ENCODE results near the gene SMCO2.

SMCO2 gene

DNA sequence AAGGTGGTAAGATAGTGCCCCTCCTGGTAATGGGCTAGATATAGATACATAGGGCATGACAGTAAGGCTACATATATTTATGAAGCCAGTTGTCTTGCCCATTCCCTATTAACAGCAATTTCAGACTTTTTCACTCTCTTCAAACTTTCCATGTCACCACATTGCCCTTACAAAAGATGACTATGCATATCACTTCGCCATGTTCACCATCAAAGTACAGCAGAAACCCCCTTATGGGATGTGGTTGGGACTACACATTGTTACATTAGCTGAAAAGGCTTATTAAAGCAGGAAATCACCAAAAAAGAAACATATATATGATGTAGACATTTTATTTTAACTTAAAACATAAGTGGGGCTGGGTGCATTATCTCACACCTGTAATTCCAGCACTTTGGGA lies 9.8 kb upstream of the SMCO2 start:
- ATAC-seq (no peak), DNase-seq (no peak)
- Mint-ChIP-seq H3K4me1 (peaks cover 21% of the 10 kb centered on the region), H3K27ac (peak overlapping the region; percentile 14), H3K9me3 (no peaks in the 10 kb centered on the region), H3K4me3 (no peak overlapping the region), H3K27me3 (peaks cover 18% of the 10 kb centered on the region), H3K36me3 (ENCODE audit: low read depth) (no peaks in the 10 kb centered on the region)

DNA sequence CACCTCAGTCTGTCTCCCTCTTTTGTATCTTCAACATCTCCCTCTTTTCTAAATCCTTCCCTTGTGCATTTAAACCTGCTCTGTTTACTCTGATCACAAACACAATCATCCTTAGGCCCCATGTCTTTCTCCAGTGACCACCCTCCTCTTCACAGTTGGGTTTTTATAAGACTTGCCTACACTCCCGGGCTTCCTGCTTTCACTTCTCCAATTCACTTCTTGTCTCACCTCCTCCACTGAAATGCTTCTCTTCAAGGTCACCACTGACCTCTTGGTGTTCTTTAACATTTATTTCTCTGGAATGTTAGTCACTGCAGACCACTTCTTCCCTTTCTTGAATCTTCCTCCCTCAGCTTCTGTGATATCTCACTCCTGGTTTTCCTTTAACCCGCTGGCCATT lies 8.7 kb upstream of the SMCO2 start:
- Mint-ChIP-seq H3K27me3 (peaks cover 18% of the 10 kb centered on the region), H3K9me3 (no peaks in the 10 kb centered on the region), H3K4me3 (no peak overlapping the region), H3K27ac (no peak overlapping the region), H3K36me3 (ENCODE audit: low read depth) (no peaks in the 10 kb centered on the region), H3K4me1 (peaks cover 21% of the 10 kb centered on the region)
- ATAC-seq (no peak), DNase-seq (no peak)

DNA sequence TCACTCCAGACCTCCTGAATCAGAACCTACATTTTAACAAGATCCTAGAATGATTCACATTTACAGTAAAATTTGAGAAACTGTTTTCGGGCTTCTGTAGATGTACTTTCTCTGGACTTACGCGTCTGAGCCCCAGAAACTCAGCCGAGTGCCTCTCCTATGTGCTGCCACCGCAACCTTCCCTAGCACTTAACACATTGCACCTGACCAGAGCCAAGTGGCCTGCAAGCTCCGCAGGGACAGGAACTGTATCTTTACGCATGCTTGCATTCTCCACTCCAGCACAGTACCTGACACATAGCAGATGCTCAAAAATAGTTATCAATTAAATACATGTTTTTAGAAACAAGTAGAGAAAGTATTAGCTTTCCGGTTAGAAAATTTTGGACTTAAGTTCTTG lies 1.2 kb downstream of the SMCO2 start:
- no peak overlapping the region for H3K27ac Mint-ChIP-seq
- no peak overlapping the region for H3K4me3 Mint-ChIP-seq
- H3K9me3 Mint-ChIP-seq, result no peaks in the 10 kb centered on the region
- ATAC-seq (no peak), DNase-seq (no peak)
- H3K36me3 Mint-ChIP-seq (ENCODE audit: low read depth), result peaks cover 2% of the 10 kb centered on the region
- H3K4me1 Mint-ChIP-seq, result no peaks in the 10 kb centered on the region
- H3K27me3 Mint-ChIP-seq, result no peaks in the 10 kb centered on the region

DNA sequence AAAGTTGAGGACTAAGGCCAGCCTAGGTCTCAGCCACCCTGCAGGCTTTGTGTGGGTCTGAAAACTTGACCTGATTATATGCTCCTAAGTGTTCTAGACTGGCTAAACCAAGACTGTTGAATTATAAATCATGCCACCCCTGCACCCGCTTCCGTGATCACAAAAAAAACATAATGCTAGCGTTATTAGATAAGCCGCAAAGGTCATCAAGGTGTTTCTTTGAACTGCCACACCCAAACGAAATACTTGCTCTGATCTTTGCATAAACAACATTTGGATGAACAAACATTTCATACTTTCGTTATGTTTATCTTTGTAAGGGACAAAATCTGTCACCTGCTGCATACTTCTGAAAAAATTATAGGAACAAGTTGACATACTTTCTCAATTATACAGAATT lies 2.5 kb downstream of the SMCO2 start:
- Mint-ChIP-seq H3K27ac (no peak overlapping the region), H3K4me1 (no peaks in the 10 kb centered on the region), H3K4me3 (no peak overlapping the region), H3K36me3 (ENCODE audit: low read depth) (peaks cover 2% of the 10 kb centered on the region), H3K9me3 (no peaks in the 10 kb centered on the region), H3K27me3 (peaks cover 5% of the 10 kb centered on the region)
- ATAC-seq (no peak), DNase-seq (no peak)

DNA sequence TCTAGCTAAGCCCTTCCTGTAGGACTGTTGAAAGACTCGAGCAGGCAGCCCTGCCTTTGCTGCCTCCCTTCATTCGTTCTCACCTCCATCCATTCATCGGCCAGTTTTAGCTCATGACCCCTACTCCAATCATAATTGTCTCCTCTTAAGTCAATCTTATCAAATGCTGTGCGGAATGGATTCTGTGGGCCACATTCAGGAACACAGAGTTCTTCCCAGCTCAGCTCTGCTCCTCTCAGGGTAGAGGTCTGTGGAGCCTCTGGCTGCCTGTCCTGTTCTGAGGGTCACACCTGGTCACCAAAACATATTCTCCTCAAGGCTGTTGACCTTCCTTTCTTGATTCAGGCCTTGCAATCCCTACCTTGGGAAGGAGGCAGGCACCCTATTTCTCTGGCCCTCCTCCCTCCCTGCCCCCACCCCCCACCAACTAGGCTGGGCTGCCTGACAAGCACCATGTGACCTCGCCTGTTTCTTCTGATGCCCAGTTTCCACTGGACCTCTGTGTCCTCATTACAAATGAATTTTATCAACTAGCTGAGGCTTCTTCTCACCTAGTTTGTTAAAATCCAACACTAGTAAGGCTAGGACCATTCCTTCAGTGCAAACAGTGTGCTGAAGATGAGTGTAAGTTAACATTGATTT lies 3.5 kb downstream of the SMCO2 start:
- no peak overlapping the region for H3K27ac Mint-ChIP-seq
- peaks cover 4% of the 10 kb centered on the region for H3K36me3 Mint-ChIP-seq (ENCODE audit: low read depth)
- H3K9me3 Mint-ChIP-seq, result no peaks in the 10 kb centered on the region
- ATAC-seq (no peak), DNase-seq (no peak)
- no peak overlapping the region for H3K4me3 Mint-ChIP-seq
- H3K27me3 Mint-ChIP-seq, result peaks cover 5% of the 10 kb centered on the region
- no peaks in the 10 kb centered on the region for H3K4me1 Mint-ChIP-seq

DNA sequence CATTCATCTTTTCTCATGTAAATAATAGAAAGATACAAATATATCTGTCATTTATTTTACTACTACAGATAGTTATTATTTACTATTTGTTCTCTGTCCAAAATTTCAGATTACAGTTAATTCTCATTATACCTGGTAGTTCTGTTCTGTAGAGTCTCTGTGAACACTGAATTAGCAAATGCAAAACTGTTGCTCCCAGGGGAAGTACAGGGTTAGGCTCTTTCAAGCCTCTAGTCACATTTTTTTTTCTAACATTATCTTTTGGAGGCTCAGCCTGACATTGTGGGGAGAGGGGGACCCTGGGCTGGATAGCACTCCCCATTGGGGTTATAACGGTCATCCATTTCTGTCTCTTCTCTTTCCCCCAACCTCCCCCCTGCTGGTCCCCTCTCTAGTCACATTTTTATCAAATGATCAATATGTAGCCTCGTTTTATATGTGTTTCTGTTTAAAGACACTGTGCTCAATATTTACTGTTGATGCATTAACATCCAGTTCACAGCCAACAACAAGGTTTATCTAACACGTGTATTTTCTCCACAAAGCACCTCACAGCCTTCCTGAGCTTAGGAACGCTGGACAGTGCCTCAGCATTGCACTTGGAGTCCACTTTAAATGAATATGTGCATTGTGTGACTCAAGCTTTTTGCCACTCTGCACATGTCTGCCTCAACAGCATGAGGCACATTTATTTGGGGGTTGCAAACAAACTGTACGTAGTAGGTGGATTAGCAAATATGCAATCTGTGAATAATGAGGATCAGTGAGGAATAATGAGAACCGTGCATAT lies 4.7 kb downstream of the SMCO2 start:
- Mint-ChIP-seq H3K27ac (no peak overlapping the region), H3K27me3 (peaks cover 8% of the 10 kb centered on the region), H3K4me3 (no peak overlapping the region), H3K36me3 (ENCODE audit: low read depth) (peaks cover 4% of the 10 kb centered on the region), H3K4me1 (no peaks in the 10 kb centered on the region), H3K9me3 (no peaks in the 10 kb centered on the region)
- no peak for ATAC-seq
- no peak for DNase-seq

DNA sequence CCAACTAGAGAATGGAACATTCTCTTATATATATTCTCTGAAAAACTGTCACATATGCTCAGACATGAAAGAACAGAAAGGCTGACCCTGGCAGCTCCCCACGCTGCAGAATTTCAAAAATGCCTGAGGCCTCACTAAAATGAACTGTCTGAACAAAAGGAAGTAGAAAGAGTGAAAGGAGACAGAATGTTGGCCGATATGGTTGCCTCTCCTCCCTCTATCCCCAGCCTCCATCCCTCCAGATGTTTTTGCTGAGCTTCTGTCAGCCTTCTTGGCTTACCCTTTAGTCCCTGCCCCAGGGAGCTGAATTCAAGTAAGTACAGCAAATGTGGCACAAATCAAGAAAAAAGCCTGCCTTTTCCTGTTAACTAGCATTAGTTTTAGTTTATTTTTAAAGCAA lies 6.9 kb downstream of the SMCO2 start:
- H3K27me3 Mint-ChIP-seq, result peaks cover 8% of the 10 kb centered on the region
- H3K9me3 Mint-ChIP-seq, result no peaks in the 10 kb centered on the region
- peaks cover 9% of the 10 kb centered on the region for H3K4me1 Mint-ChIP-seq
- DNase-seq (no peak), ATAC-seq (no peak)
- H3K4me3 Mint-ChIP-seq, result no peak overlapping the region
- peaks cover 2% of the 10 kb centered on the region for H3K36me3 Mint-ChIP-seq (ENCODE audit: low read depth)
- no peak overlapping the region for H3K27ac Mint-ChIP-seq

DNA sequence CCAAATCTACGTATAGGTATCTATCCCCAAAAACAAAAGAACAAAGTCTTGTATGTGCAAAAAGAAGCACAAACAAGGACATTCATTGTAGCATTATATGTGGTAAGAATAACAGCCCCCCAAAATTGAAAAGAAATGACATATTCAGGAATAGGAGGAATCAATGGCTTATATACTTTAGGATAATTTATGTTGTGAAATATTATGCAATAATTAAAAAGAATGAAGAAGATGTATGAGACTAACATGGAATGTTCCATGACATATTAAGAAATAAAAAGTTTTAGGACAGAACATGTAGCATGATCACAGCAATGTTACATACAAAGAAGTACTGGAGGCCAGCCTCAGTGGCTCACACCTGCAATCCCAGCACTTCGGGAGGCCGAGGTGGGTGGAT lies 9.1 kb downstream of the SMCO2 start:
- ATAC-seq (no peak), DNase-seq (no peak)
- H3K4me1 Mint-ChIP-seq, result peaks cover 20% of the 10 kb centered on the region
- no peak overlapping the region for H3K4me3 Mint-ChIP-seq
- H3K36me3 Mint-ChIP-seq (ENCODE audit: low read depth), result peaks cover 2% of the 10 kb centered on the region
- peaks cover 15% of the 10 kb centered on the region for H3K27me3 Mint-ChIP-seq
- peaks cover 4% of the 10 kb centered on the region for H3K9me3 Mint-ChIP-seq
- H3K27ac Mint-ChIP-seq, result no peak overlapping the region

DNA sequence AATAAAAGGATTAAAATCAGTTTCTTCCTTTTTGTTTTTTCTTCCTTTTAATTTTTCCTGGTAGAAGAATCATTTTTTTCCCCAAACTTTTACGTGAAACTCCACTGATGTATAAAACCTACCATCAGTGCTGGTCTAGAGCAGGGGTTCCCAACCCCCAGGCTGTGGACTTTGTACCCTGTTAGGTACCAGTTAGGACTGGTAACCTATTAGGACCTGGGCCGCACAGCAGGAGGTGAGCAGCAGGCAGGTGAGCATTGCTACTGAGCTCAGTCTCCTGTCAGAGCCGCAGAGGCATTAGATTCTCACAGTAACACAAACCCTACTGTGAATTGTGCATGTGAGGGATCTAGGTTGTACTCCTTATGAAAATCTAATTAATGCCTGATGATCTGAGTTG lies 10.1 kb downstream of the SMCO2 start:
- no peak for ATAC-seq

DNA sequence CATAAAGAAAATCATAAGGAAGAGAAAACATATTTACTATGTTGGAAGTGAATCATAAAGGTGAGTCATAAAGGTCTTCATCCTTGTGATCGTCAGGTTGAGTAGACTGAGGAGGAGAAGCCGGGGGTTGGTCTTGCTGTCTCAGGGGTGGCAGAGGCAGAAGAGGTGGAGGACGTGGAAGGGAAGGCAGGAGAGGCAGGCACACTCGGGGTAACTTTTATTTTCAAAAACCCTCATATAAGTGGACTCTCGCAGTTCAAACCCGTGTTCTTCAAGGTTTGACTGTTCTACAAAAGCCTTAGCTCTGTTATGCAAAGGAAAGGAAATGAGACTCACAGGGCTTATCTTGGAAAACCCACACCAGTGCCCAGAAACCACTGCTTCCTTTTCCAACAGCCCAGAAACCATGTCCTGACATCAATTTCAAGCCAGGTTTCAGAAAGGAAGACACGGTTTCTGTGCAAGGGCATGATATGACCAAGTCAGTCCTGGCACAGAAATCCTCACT lies 14.0 kb downstream of the SMCO2 start:
- ATAC-seq, result peak; percentile 77
- Mint-ChIP-seq H3K4me3 (peak overlapping the region; percentile 61), H3K4me1 (peaks cover 58% of the 10 kb centered on the region), H3K9me3 (peaks cover 4% of the 10 kb centered on the region), H3K27me3 (peaks cover 10% of the 10 kb centered on the region), H3K36me3 (ENCODE audit: low read depth) (no peaks in the 10 kb centered on the region), H3K27ac (peak overlapping the region; percentile 77)
- peak; percentile 26 for DNase-seq

More for the DNA sequence above, 10.1 kb downstream of the SMCO2 start:
- Mint-ChIP-seq H3K27me3 (peaks cover 15% of the 10 kb centered on the region), H3K27ac (no peak overlapping the region), H3K4me3 (no peak overlapping the region), H3K9me3 (peaks cover 4% of the 10 kb centered on the region), H3K36me3 (ENCODE audit: low read depth) (peaks cover 2% of the 10 kb centered on the region), H3K4me1 (peaks cover 30% of the 10 kb centered on the region)
- DNase-seq, result no peak

DNA sequence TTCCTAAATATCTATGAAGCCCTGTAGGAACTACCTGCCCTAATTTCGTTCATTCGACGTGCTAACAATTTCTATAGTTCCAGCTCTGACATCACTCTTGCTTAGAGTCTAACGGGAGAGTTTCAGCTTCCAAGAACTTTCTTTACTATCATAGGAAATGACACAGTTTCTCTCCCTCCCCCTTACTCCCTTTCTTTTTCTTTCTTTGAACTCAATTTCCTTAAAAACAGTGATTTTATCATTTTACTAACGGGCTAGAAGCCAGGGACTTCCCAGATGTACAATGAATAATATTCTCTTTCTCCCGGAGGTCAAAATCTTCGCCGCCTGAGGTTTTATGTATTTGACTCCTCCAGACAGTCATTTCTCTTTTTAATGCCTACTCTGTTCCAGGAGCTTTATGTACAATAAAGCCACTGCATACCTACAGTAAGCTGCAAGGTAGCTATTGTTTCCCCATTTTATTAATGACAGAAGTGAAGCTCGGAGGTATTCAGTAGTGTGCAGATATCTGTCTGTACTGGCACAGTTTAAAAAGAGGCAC lies 15.7 kb downstream of the SMCO2 start:
- peaks cover 4% of the 10 kb centered on the region for H3K9me3 Mint-ChIP-seq
- H3K4me1 Mint-ChIP-seq, result peaks cover 57% of the 10 kb centered on the region
- ATAC-seq (peak; percentile 26), DNase-seq (no peak)
- no peaks in the 10 kb centered on the region for H3K36me3 Mint-ChIP-seq (ENCODE audit: low read depth)
- H3K4me3 Mint-ChIP-seq, result no peak overlapping the region
- peak overlapping the region; percentile 35 for H3K27ac Mint-ChIP-seq
- H3K27me3 Mint-ChIP-seq, result peaks cover 19% of the 10 kb centered on the region

DNA sequence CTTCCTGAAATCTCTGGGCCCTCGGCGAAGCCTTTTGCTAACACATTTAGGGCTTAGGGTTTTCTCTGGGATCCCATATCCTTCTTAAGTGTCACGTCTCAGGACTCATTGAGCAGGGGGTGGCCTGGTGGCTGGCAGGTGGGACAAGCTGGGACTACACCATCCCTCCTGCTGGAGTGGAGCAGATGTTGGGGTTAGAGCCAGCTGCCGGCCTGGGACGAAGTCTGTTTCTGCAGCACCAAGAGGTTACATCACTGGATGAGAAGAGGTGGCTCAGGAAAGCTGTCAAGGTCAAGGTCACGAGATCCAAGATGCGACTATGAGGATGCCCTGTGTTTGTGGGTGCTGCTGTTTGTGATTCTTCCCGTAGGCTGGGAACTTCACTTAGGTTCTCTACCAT lies 16.3 kb downstream of the SMCO2 start:
- H3K27me3 Mint-ChIP-seq, result peaks cover 19% of the 10 kb centered on the region
- H3K27ac Mint-ChIP-seq, result no peak overlapping the region
- DNase-seq (no peak), ATAC-seq (no peak)
- peaks cover 4% of the 10 kb centered on the region for H3K9me3 Mint-ChIP-seq
- H3K4me3 Mint-ChIP-seq, result no peak overlapping the region
- H3K36me3 Mint-ChIP-seq (ENCODE audit: low read depth), result no peaks in the 10 kb centered on the region
- H3K4me1 Mint-ChIP-seq, result peaks cover 50% of the 10 kb centered on the region

DNA sequence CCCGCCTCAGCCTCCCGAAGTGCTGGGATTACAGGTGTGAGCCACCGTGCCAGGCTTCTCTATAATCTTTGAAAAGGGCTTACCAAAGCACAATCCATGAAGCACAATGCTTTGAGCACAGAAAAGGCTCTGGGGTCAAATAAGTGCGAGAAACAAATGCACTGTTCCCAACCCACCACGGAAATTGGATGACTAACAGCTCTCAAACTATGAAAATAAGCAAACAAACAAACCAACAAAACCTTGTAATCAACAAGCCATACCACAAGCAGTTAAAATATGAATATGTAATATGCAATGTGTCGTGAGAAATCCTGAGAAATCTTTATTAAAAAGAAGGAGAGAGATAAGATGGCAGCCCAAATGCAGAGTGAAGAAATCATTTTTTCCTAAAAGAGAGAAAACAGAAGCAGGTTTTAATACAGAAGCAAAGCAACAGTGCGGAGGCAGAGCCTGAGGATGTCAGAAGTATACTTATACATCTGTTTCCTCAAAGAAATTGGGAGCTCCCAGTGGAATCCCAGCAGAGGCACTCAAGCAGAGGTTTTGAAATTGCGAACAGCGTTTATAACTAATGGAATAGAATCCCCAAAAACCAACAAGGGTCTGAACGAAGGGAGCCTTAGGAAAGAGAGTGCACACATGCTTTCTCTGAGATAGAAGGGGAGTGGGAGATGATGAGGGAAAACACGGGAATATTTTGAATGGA lies 17.1 kb downstream of the SMCO2 start:
- Mint-ChIP-seq H3K27ac (peak overlapping the region; percentile 12), H3K4me3 (no peak overlapping the region)
- DNase-seq, result no peak

DNA sequence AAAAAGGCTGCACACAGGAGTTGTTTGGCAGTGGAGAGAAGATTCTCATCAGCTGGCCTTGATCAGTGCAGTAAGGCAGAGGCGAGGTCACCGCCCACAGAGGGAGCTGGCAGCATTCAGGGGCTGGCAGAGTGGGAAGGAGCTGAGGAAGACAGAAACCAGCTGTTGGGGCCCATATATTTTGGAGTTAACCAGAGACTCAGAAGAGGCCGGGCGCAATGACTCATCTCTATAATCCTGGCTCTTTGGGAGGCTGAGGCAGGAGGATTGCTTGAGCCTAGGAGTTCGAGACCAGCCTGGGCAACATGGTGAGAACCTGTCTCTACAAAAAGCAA lies 17.7 kb downstream of the SMCO2 start:
- peaks cover 17% of the 10 kb centered on the region for H3K27me3 Mint-ChIP-seq
- peaks cover 48% of the 10 kb centered on the region for H3K4me1 Mint-ChIP-seq
- peak; percentile 67 for ATAC-seq
- peaks cover 2% of the 10 kb centered on the region for H3K9me3 Mint-ChIP-seq
- no peak overlapping the region for H3K27ac Mint-ChIP-seq
- no peak overlapping the region for H3K4me3 Mint-ChIP-seq
- H3K36me3 Mint-ChIP-seq (ENCODE audit: low read depth), result no peaks in the 10 kb centered on the region
- DNase-seq, result peak; percentile 39

More for the DNA sequence above, 17.1 kb downstream of the SMCO2 start:
- Mint-ChIP-seq H3K36me3 (ENCODE audit: low read depth) (no peaks in the 10 kb centered on the region), H3K27me3 (peaks cover 19% of the 10 kb centered on the region), H3K4me1 (peaks cover 50% of the 10 kb centered on the region), H3K9me3 (peaks cover 4% of the 10 kb centered on the region)
- no peak for ATAC-seq
